SK-N-SH (cell line): ENCODE results near the gene KCNF1. TPM values are rescaled to one million over a fixed set of nuclear protein-coding genes. Genes with fewer than 3 reads are reported as not detected.

Source experiments
- CHD2 ChIP-seq: fragments of 150-350 bp; IDR thresholded peaks from 2 replicates; pipeline ENCODE4 v1.6.1; 2018; ENCODE audit warnings: low read length; ENCODE audit not compliant: partially characterized antibody
- CTCF ChIP-seq: fragments of 200-600 bp; sonication (generic); IDR thresholded peaks from 2 replicates; pipeline ENCODE4 v1.6.1; 2017; ENCODE audit warnings: antibody characterized with exemption, mild to moderate bottlenecking, moderate library complexity
- ELF1 ChIP-seq: IDR thresholded peaks from 2 replicates; pipeline ENCODE4 v1.4.0; 2012
- EZH2phosphoT487 ChIP-seq: fragments of 200-600 bp; sonication (generic); IDR thresholded peaks from 2 replicates; pipeline ENCODE4 v1.6.1; 2017; ENCODE audit warnings: low read depth, mixed run types, mild to moderate bottlenecking, antibody characterized with exemption, moderate library complexity, borderline replicate concordance
- FOSL2 ChIP-seq: IDR thresholded peaks from 2 replicates; pipeline ENCODE4 v1.4.0; 2012; ENCODE audit warnings: low read depth, mild to moderate bottlenecking, moderate library complexity, borderline replicate concordance
- FOXM1 ChIP-seq: IDR thresholded peaks from 2 replicates; pipeline ENCODE4 v1.4.0; 2012; ENCODE audit warnings: low read depth, mild to moderate bottlenecking
- GABPA ChIP-seq: IDR thresholded peaks from 2 replicates; pipeline ENCODE4 v1.4.0; 2012; ENCODE audit warnings: low read depth, mild to moderate bottlenecking
- MEF2A ChIP-seq: IDR thresholded peaks from 2 replicates; pipeline ENCODE4 v1.4.0; 2012; ENCODE audit warnings: low read depth, borderline replicate concordance
- MXI1 ChIP-seq: IDR thresholded peaks from 2 replicates; pipeline ENCODE4 v1.6.1; 2012; ENCODE audit warnings: mild to moderate bottlenecking, low read depth, low read length, improper control_type of control experiment
- NFIC ChIP-seq: IDR thresholded peaks from 2 replicates; pipeline ENCODE4 v1.4.0; 2012; ENCODE audit warnings: borderline replicate concordance
- NRF1 ChIP-seq: IDR thresholded peaks from 2 replicates; pipeline ENCODE4 v1.6.1; 2012; ENCODE audit warnings: low read depth, mild to moderate bottlenecking, low read length
- POLR2AphosphoS5 ChIP-seq: IDR thresholded peaks from 2 replicates; pipeline ENCODE4 v1.6.1; 2012; ENCODE audit warnings: low read depth, low read length
- RAD21 ChIP-seq: IDR thresholded peaks from 2 replicates; pipeline ENCODE4 v1.6.1; 2012; ENCODE audit warnings: mild to moderate bottlenecking, low read length
- RXRA ChIP-seq: IDR thresholded peaks from 2 replicates; pipeline ENCODE4 v1.4.0; 2012; ENCODE audit warnings: low read depth, mild to moderate bottlenecking, borderline replicate concordance
- SIN3A ChIP-seq: IDR thresholded peaks from 2 replicates; pipeline ENCODE4 v1.6.1; 2012; ENCODE audit warnings: low read depth, mild to moderate bottlenecking, low read length, moderate library complexity, borderline replicate concordance
- TAF1 ChIP-seq: IDR thresholded peaks from 2 replicates; pipeline ENCODE4 v1.6.1; 2012; ENCODE audit warnings: low read depth, mild to moderate bottlenecking, low read length, moderate library complexity, borderline replicate concordance
- TCF12 ChIP-seq: IDR thresholded peaks from 2 replicates; pipeline ENCODE4 v1.4.0; 2012
- TEAD4 ChIP-seq: IDR thresholded peaks from 2 replicates; pipeline ENCODE4 v1.4.0; 2012; ENCODE audit warnings: mild to moderate bottlenecking, borderline replicate concordance; ENCODE audit not compliant: insufficient read depth
- YY1 ChIP-seq: IDR thresholded peaks from 2 replicates; pipeline ENCODE4 v1.4.0; 2012; ENCODE audit warnings: low read depth, mild to moderate bottlenecking
- polyA plus RNA-seq, 3 experiments: library from polyadenylated mRNA; depleted of rRNA; stranded (reverse); fragments of >200 nt; gene quantifications; 2 replicates each; pipeline ENCODE4 v1.2.3, GENCODE V29; 2012
- TF ChIP-seq, protein P1 (sequence below): fragments of 150-350 bp; IDR thresholded peaks from 2 replicates; pipeline ENCODE4 v1.6.1; 2016; ENCODE audit warnings: mild to moderate bottlenecking, low read depth, low read length
- TF ChIP-seq, protein P2 (sequence below): IDR thresholded peaks from 2 replicates; pipeline ENCODE4 v1.4.0; 2012; ENCODE audit warnings: low read depth, borderline replicate concordance

Gene KCNF1
- polyA plus RNA-seq, 1 of the 3 experiments (the other 2 are of a cell fraction), result 0.23 TPM

DNA sequence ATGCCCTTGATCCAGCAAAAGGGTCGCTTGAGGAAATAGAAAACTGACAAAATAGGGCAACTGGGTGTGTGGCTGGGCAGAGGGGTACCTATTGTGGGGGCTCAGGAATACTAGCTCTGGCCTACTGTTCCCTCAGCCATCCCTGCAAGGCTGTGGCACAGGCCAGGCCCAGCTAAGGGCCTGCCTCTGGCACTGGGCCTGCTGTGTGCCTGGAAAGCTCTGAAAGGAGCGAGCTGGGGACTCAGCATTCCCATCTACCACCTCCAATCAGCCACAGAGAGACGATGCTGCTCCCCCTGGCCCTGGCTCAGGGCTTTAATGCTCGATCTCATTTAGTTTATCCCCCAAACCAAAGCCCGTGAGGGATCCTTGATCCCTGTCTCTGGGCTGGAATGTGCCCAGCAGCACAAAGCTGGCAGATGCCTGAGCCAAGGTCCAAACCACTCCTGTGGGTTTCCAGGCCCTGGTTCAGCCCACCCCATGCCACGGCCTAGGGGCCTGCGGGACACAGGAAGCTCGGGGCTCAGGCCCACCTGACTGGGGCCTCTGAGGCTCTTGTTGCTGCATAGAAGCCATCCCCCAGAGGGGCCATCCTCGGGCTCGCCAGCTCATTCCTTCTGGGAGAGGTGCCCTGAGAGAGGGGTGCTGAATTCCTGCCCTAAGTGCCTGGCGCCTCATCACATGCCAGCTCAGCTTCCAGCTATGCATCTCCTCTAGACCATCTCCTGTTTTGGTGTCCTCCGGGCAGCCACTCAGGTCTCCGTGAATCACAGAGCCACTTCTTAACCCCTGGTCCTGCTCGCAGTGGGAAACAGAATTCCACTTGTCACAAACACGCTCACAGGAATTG, 43.0 kb upstream of the KCNF1 start (continued):
- no peak for TF ChIP-seq EZH2phosphoT487
- TF ChIP-seq TAF1, result no peak
- no peak; the same call in 1 of the 2 replicates for TF ChIP-seq RXRA
- no peak for TF ChIP-seq FOXM1
- peak; percentile 79 for TF ChIP-seq TEAD4
- TF ChIP-seq SIN3A, result no peak
- TF ChIP-seq MEF2A, result no peak
- TF ChIP-seq YY1, result no peak
- TF ChIP-seq, protein P1, sequence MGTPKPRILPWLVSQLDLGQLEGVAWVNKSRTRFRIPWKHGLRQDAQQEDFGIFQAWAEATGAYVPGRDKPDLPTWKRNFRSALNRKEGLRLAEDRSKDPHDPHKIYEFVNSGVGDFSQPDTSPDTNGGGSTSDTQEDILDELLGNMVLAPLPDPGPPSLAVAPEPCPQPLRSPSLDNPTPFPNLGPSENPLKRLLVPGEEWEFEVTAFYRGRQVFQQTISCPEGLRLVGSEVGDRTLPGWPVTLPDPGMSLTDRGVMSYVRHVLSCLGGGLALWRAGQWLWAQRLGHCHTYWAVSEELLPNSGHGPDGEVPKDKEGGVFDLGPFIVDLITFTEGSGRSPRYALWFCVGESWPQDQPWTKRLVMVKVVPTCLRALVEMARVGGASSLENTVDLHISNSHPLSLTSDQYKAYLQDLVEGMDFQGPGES, result no peak
- peak; percentile 63 for TF ChIP-seq NFIC
- TF ChIP-seq POLR2AphosphoS5, result no peak; the same call in 1 of the 2 replicates
- no peak for TF ChIP-seq RAD21
- TF ChIP-seq TCF12, result peak; percentile 72; the same call in 1 of the 2 replicates
- TF ChIP-seq CTCF, result no peak
- no peak for TF ChIP-seq MXI1
- no peak for TF ChIP-seq ELF1
- TF ChIP-seq CHD2, result no peak
- peak; percentile 74; the same call in 1 of the 2 replicates for TF ChIP-seq FOSL2
- TF ChIP-seq, protein P2, sequence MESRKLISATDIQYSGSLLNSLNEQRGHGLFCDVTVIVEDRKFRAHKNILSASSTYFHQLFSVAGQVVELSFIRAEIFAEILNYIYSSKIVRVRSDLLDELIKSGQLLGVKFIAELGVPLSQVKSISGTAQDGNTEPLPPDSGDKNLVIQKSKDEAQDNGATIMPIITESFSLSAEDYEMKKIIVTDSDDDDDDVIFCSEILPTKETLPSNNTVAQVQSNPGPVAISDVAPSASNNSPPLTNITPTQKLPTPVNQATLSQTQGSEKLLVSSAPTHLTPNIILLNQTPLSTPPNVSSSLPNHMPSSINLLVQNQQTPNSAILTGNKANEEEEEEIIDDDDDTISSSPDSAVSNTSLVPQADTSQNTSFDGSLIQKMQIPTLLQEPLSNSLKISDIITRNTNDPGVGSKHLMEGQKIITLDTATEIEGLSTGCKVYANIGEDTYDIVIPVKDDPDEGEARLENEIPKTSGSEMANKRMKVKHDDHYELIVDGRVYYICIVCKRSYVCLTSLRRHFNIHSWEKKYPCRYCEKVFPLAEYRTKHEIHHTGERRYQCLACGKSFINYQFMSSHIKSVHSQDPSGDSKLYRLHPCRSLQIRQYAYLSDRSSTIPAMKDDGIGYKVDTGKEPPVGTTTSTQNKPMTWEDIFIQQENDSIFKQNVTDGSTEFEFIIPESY, result no peak
- TF ChIP-seq NRF1, result no peak
- TF ChIP-seq GABPA, result no peak
